Neural cell (in vitro differentiated cells): Measurements from ENCODE around the gene XIRP1. TPM values are rescaled to one million over a fixed set of nuclear protein-coding genes. Genes with fewer than 3 reads are reported as not detected.

Source experiments
- H2AFZ ChIP-seq: fragments of 200-600, 300-800 bp; sonication (generic), shearing (Covaris generic); 2 replicates; pipeline ENCODE4 v1.6.0; 2014; ENCODE audit warnings: low read depth, mild to moderate bottlenecking, antibody characterized with exemption, low read length, moderate library complexity
- H3F3A ChIP-seq: fragments of 200-600 bp; shearing (Covaris generic); 2 replicates; pipeline ENCODE4 v1.6.1; 2016; ENCODE audit warnings: mild to moderate bottlenecking, moderate library complexity, mixed read lengths, antibody characterized with exemption, low read length; ENCODE audit not compliant: insufficient read depth, poor library complexity, severe bottlenecking
- H3K27ac ChIP-seq: fragments of 200-600, 300-800 bp; sonication (generic), shearing (Covaris generic); 2 replicates; pipeline ENCODE4 v1.5.1; 2014; ENCODE audit warnings: mild to moderate bottlenecking, low read length, moderate library complexity
- H3K27me3 ChIP-seq: fragments of 300-800, 200-600 bp; sonication (generic), shearing (Covaris generic); 2 replicates; pipeline ENCODE4 v1.6.0; 2014; ENCODE audit warnings: mild to moderate bottlenecking, low read depth, low read length, moderate library complexity; ENCODE audit not compliant: insufficient read depth
- H3K36me3 ChIP-seq: fragments of 300-800, 200-600 bp; sonication (generic), shearing (Covaris generic); 2 replicates; pipeline ENCODE4 v1.5.1; 2014; ENCODE audit warnings: mild to moderate bottlenecking, antibody characterized with exemption, low read length, moderate library complexity; ENCODE audit not compliant: insufficient read depth
- H3K4me2 ChIP-seq: fragments of 300-800, 200-600 bp; sonication (generic), shearing (Covaris generic); 2 replicates; pipeline ENCODE4 v1.6.0; 2014; ENCODE audit warnings: mild to moderate bottlenecking, low read length
- H3K4me3 ChIP-seq: fragments of 300-800, 200-600 bp; sonication (generic), shearing (Covaris generic); 2 replicates; pipeline ENCODE4 v1.5.1; 2014; ENCODE audit warnings: mild to moderate bottlenecking, low read length, moderate library complexity
- H3K79me2 ChIP-seq: fragments of 200-600 bp; shearing (Covaris generic); replicated peaks from 2 replicates; pipeline ENCODE4 v1.6.0; 2014; ENCODE audit warnings: mild to moderate bottlenecking, low read length, moderate library complexity; ENCODE audit not compliant: insufficient read depth
- H3K9ac ChIP-seq: fragments of 300-800, 200-600 bp; sonication (generic), shearing (Covaris generic); 2 replicates; pipeline ENCODE4 v1.6.1; 2016; ENCODE audit warnings: mild to moderate bottlenecking, low read length, mixed read lengths
- H3K9me2 ChIP-seq: fragments of 200-600 bp; shearing (Covaris generic); 2 replicates; pipeline ENCODE4 v1.6.1; 2016; ENCODE audit warnings: mild to moderate bottlenecking, low read length, mixed read lengths; ENCODE audit not compliant: insufficient read depth
- H3K9me3 ChIP-seq: fragments of 200-600, 300-800 bp; sonication (generic), shearing (Covaris generic); 2 replicates; pipeline ENCODE4 v1.6.1; 2016; ENCODE audit warnings: mild to moderate bottlenecking, mixed run types, low read length, moderate library complexity, mixed read lengths
- H4K20me1 ChIP-seq: fragments of 200-600 bp; shearing (Covaris generic); 2 replicates; pipeline ENCODE4 v1.6.1; 2016; ENCODE audit warnings: mild to moderate bottlenecking, mixed run types; ENCODE audit not compliant: insufficient read depth
- EP300 ChIP-seq: fragments of 450-650 bp; conservative IDR thresholded peaks from 2 replicates; pipeline ENCODE4 v1.6.1; 2014; ENCODE audit warnings: antibody characterized with exemption, mild to moderate bottlenecking, moderate library complexity; ENCODE audit not compliant: poor library complexity, severe bottlenecking
- EZH2 ChIP-seq: fragments of 200-600, 300-800 bp; shearing (Covaris generic), sonication (generic); IDR thresholded peaks from 2 replicates; pipeline ENCODE4 v1.6.1; 2014; ENCODE audit warnings: antibody characterized with exemption, low read length, borderline replicate concordance, mild to moderate bottlenecking; ENCODE audit not compliant: insufficient read depth, poor library complexity, severe bottlenecking
- MXI1 ChIP-seq: fragments of 450-650 bp; conservative IDR thresholded peaks from 2 replicates; pipeline ENCODE4 v1.6.1; 2014; ENCODE audit warnings: antibody characterized with exemption, mild to moderate bottlenecking; ENCODE audit not compliant: poor library complexity, severe bottlenecking
- POLR2AphosphoS5 ChIP-seq: IDR thresholded peaks from 2 replicates; pipeline ENCODE4 v1.6.1; 2012
- RAD21 ChIP-seq: fragments of 450-650 bp; conservative IDR thresholded peaks from 2 replicates; pipeline ENCODE4 v1.6.1; 2014; ENCODE audit warnings: antibody characterized with exemption, mild to moderate bottlenecking, moderate library complexity
- SMC3 ChIP-seq: fragments of 450-650 bp; conservative IDR thresholded peaks from 2 replicates; pipeline ENCODE4 v1.6.1; 2014; ENCODE audit warnings: antibody characterized with exemption, mild to moderate bottlenecking, moderate library complexity; ENCODE audit not compliant: poor library complexity
- TAF1 ChIP-seq: IDR thresholded peaks from 2 replicates; pipeline ENCODE4 v1.6.1; 2012; ENCODE audit warnings: low read depth
- polyA plus RNA-seq: library from polyadenylated mRNA; depleted of rRNA; stranded (reverse); fragments of >200 nt; gene quantifications from 2 replicates; pipeline ENCODE4 v1.2.3, GENCODE V29; 2014
- TF ChIP-seq, protein P1 (sequence below): IDR thresholded peaks from 2 replicates; pipeline ENCODE4 v1.6.1; 2012; ENCODE audit warnings: borderline replicate concordance
- TF ChIP-seq, protein P2 (sequence below): fragments of 450-650 bp; IDR thresholded peaks from 2 replicates; pipeline ENCODE4 v1.5.1; 2014; ENCODE audit warnings: antibody characterized with exemption, mild to moderate bottlenecking, moderate library complexity; ENCODE audit not compliant: poor library complexity, severe bottlenecking

The XIRP1 gene
- polyA plus RNA-seq, 1 donor from 2014 or later, result not detected

DNA sequence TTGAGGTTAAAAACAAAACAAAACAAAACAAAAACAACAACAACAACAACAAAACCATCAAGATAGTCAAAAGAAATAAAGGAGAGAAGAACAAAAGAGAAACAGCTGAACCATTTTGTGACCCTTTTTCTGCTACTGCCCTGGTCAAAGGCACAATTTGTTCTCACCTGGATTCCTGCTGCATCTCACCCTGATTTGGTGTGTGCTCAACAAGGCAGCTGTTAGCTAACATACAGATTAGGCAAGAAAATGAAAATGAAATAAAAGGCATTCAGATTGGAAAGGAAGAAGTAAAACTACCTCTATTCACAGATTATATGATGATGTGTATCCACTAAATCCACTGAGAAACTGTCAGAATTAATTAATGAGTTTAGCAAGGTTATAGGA, 28.7 kb upstream of the XIRP1 start:
- H2AFZ ChIP-seq, result no peak overlapping the region

DNA sequence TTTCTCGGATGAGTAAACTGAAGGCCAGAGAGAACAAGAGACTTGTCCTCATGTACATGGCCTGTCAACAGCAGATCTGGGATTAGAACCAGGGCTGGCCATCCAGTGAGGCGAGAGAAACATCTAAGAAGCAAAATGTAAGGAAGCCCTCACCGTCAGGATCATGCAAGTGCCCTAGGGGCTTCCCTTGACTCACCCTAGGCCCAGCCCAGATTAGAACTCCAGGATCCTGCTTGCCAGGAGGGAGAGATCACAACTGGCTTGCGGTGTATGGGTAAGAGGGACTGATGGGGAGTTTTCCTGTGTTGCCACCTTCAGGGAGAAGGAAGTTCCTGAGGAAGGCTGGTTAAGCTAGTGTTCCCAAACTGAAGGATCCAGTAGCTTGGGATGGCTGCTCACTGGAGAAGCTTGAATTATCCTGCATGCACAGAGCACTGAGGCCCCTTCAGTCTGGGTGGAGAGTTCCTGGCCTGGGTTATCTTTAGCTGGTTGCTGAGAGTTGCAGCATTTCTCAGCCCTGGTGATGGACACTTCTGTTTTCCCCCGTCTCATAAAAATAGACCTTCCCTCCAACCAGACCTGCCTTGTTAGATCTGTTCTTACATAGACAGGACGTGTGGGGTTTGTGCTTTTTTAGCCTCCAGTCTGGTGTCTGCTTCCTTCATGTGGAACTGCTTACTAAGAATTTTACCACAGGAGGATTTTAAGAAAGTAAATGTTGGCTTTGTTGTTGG, 28.2 kb upstream of the XIRP1 start:
- no peak for TF ChIP-seq SMC3
- no peak for TF ChIP-seq EP300
- TF ChIP-seq, protein P1, sequence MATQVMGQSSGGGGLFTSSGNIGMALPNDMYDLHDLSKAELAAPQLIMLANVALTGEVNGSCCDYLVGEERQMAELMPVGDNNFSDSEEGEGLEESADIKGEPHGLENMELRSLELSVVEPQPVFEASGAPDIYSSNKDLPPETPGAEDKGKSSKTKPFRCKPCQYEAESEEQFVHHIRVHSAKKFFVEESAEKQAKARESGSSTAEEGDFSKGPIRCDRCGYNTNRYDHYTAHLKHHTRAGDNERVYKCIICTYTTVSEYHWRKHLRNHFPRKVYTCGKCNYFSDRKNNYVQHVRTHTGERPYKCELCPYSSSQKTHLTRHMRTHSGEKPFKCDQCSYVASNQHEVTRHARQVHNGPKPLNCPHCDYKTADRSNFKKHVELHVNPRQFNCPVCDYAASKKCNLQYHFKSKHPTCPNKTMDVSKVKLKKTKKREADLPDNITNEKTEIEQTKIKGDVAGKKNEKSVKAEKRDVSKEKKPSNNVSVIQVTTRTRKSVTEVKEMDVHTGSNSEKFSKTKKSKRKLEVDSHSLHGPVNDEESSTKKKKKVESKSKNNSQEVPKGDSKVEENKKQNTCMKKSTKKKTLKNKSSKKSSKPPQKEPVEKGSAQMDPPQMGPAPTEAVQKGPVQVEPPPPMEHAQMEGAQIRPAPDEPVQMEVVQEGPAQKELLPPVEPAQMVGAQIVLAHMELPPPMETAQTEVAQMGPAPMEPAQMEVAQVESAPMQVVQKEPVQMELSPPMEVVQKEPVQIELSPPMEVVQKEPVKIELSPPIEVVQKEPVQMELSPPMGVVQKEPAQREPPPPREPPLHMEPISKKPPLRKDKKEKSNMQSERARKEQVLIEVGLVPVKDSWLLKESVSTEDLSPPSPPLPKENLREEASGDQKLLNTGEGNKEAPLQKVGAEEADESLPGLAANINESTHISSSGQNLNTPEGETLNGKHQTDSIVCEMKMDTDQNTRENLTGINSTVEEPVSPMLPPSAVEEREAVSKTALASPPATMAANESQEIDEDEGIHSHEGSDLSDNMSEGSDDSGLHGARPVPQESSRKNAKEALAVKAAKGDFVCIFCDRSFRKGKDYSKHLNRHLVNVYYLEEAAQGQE, result no peak
- TF ChIP-seq EZH2, result no peak
- TF ChIP-seq TAF1, result no peak
- TF ChIP-seq POLR2AphosphoS5, result no peak
- no peak for TF ChIP-seq RAD21
- no peak for TF ChIP-seq MXI1
- TF ChIP-seq, protein P2, sequence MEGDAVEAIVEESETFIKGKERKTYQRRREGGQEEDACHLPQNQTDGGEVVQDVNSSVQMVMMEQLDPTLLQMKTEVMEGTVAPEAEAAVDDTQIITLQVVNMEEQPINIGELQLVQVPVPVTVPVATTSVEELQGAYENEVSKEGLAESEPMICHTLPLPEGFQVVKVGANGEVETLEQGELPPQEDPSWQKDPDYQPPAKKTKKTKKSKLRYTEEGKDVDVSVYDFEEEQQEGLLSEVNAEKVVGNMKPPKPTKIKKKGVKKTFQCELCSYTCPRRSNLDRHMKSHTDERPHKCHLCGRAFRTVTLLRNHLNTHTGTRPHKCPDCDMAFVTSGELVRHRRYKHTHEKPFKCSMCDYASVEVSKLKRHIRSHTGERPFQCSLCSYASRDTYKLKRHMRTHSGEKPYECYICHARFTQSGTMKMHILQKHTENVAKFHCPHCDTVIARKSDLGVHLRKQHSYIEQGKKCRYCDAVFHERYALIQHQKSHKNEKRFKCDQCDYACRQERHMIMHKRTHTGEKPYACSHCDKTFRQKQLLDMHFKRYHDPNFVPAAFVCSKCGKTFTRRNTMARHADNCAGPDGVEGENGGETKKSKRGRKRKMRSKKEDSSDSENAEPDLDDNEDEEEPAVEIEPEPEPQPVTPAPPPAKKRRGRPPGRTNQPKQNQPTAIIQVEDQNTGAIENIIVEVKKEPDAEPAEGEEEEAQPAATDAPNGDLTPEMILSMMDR, result no peak
- Histone ChIP-seq H3K27ac (no peak overlapping the region), H3K9ac (no peak overlapping the region)

More for the DNA sequence above, 28.7 kb upstream of the XIRP1 start:
- Histone ChIP-seq H3K27me3 (no peaks in the 10 kb centered on the region), H3K79me2 (no peaks in the 10 kb centered on the region), H3K9me2 (no peaks in the 10 kb centered on the region), H3K36me3 (no peaks in the 10 kb centered on the region), H3K9me3 (no peaks in the 10 kb centered on the region), H3F3A (no peaks in the 10 kb centered on the region), H4K20me1 (no peaks in the 10 kb centered on the region), H3K27ac (no peak overlapping the region), H3K9ac (no peak overlapping the region), H3K4me2 (no peak overlapping the region), H3K4me3 (no peak overlapping the region)
- no peak for TF ChIP-seq TAF1
- no peak for TF ChIP-seq POLR2AphosphoS5
- no peak for TF ChIP-seq SMC3
- TF ChIP-seq RAD21, result no peak
- no peak for TF ChIP-seq EZH2
- TF ChIP-seq, protein P1, result no peak
- TF ChIP-seq MXI1, result no peak
- TF ChIP-seq, protein P2, result no peak
- TF ChIP-seq EP300, result no peak

More for the DNA sequence above, 28.2 kb upstream of the XIRP1 start:
- Histone ChIP-seq H3F3A (no peaks in the 10 kb centered on the region), H3K27me3 (no peaks in the 10 kb centered on the region), H3K36me3 (no peaks in the 10 kb centered on the region), H3K4me3 (no peak overlapping the region), H3K9me2 (no peaks in the 10 kb centered on the region), H4K20me1 (no peaks in the 10 kb centered on the region), H3K79me2 (no peaks in the 10 kb centered on the region), H3K9me3 (no peaks in the 10 kb centered on the region), H2AFZ (no peak overlapping the region), H3K4me2 (no peak overlapping the region)
